Activated CD8-positive, alpha-beta memory T cell treated with anti-CD3 and anti-CD28 coated beads, Interleukin-2, amount 10 ng/mL, durations not matched to agents 7 days and 5 days (primary cell): ENCODE results near the gene ALG9. TPM values are rescaled to one million over a fixed set of nuclear protein-coding genes. Genes with fewer than 3 reads are reported as not detected.
A peak's percentile ranks its signal among the peaks of the same experiment; 100 is the strongest.
"Not testable (repeated sequence)": the region's sequence is repeated elsewhere in the genome, so short reads cannot be mapped to it uniquely, and the experiment has no call there.

ENCODE experiments used
- ATAC-seq: fragments of 150-1000 bp; cut with Tn5 transposase; one replicate; pipeline ENCODE4 v1.10.0; 2021; ENCODE audit warnings: moderate library complexity
- CTCF ChIA-PET: fragments of 350-600 bp; sonication (Branson Sonifier 250); formaldehyde crosslinking; loops from one replicate; lab custom pipeline; 2021; ENCODE audit warnings: antibody characterized with exemption; lab: Charles Lee
- DNase-seq: peaks from one replicate; pipeline ENCODE4 v3.0.0-alpha.2; 2020
- H3K27ac Mint-ChIP-seq: one replicate; pipeline ENCODE4 v1.8.0; 2021; ENCODE audit warnings: mild to moderate bottlenecking, mixed read lengths
- H3K27me3 Mint-ChIP-seq: one replicate; pipeline ENCODE4 v1.8.0; 2021; ENCODE audit warnings: mixed read lengths
- H3K36me3 Mint-ChIP-seq: one replicate; pipeline ENCODE4 v1.8.0; 2021; ENCODE audit warnings: mild to moderate bottlenecking, mixed read lengths
- H3K4me1 Mint-ChIP-seq: one replicate; pipeline ENCODE4 v1.8.0; 2021; ENCODE audit warnings: mixed read lengths
- H3K4me3 Mint-ChIP-seq: one replicate; pipeline ENCODE4 v1.8.0; 2021; ENCODE audit warnings: mild to moderate bottlenecking, moderate library complexity, mixed read lengths
- H3K9me3 Mint-ChIP-seq: one replicate; pipeline ENCODE4 v1.8.0; 2022; ENCODE audit warnings: low read depth, mixed read lengths
- total RNA-seq, 2 experiments: library from RNA; stranded (reverse); gene quantifications; one replicate each; pipeline ENCODE4 v1.2.3, GENCODE V29; 2021

Gene ALG9
- total RNA-seq, 2 experiments from 2014 or later: 23.2 to 27.3 TPM

DNA sequence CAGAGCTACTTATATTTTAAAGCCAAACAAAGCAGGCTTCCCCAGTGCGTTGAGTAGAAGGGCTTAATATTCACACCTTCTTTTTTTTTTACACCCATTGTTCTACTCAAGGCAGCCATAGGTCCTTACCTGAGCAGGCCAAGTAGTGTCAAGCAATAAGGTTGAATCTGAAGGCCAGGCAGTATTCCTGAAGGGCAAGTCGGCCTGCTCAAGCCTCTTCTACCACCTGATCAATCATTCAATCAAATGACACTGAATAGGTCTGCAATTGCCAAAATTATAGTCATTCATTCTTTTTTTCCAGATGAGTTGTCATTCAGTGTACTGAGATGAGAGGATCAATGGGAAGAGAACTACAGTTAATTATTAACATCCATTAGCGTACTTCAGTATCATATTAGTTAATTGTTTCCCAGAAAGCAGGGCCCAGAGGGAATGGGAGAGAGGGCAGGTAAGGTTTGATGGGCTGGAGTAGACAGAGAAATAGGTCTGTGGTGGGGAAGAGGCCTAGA is 93.3 kb downstream of the ALG9 start:
- CTCF ChIA-PET: interaction anchor here (0.7 to 5.9 kb wide), 15 partner anchors 9 to 214 kb away, joined by 3 to 57 read pairs (median 7); partner anchors contain the start of genes PPP2R1B and SIK2
- no peak for ATAC-seq
- no peak overlapping the region for H3K4me3 Mint-ChIP-seq
- DNase-seq: no peak
- H3K36me3 Mint-ChIP-seq: no peaks in the 10 kb centered on the region
- no peaks in the 10 kb centered on the region for H3K4me1 Mint-ChIP-seq
- H3K27ac Mint-ChIP-seq: no peak overlapping the region
- no peaks in the 10 kb centered on the region for H3K27me3 Mint-ChIP-seq
- no peaks in the 10 kb centered on the region for H3K9me3 Mint-ChIP-seq

DNA sequence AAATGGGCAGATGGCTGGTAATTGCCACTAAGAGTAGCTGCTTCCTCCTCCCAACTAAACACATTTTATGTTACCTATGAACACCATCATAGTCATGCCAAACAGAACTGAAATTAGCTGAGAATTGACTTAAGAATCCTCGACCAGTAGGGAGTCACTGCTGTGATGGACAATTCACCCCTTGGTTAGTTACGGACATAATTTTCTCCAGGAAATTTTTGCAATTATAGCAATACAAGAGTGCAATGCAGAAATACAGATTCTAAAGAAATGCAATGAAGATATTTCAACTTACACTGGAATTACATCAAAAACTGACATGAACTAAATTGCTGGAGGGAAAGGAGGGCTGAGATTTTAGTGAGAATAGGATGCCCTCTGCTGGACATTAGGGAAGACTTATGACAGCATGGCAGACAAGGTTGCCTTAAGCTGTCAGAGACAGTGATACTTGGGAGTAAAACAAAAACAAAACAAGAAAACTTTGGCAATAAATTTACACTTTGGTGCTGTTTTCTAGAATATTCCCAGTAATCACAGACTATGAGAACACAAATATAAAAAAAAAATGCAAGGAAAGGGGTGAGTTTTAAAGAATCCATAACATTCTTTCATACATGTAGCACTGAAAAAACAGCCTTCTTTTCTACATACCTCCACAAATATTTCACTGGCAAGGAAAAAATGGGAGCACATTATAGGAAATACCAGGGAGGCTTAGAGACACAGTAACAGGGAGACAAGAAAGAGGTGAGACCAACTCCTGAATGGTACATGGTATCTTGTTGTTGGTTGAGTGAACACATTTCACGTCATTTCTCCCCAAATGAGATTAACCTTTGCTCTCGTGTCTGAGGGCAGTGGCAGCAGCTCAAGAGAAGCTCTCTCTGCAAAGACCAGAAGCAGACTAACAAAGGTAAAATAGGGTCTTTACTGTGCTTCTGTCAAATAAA is 94.0 kb downstream of the ALG9 start:
- ATAC-seq (peak; percentile 91), DNase-seq (peak; percentile 45)
- H3K4me3 Mint-ChIP-seq: no peak overlapping the region
- no peaks in the 10 kb centered on the region for H3K27me3 Mint-ChIP-seq
- no peaks in the 10 kb centered on the region for H3K4me1 Mint-ChIP-seq
- H3K27ac Mint-ChIP-seq: no peak overlapping the region
- H3K36me3 Mint-ChIP-seq: no peaks in the 10 kb centered on the region
- CTCF ChIA-PET: interaction anchor here (0.6 to 5.9 kb wide), 26 partner anchors 9 to 1320 kb away, joined by 3 to 57 read pairs (median 6); partner anchors contain the start of genes PPP2R1B, SDHD, SIK2 and TIMM8B
- no peaks in the 10 kb centered on the region for H3K9me3 Mint-ChIP-seq

DNA sequence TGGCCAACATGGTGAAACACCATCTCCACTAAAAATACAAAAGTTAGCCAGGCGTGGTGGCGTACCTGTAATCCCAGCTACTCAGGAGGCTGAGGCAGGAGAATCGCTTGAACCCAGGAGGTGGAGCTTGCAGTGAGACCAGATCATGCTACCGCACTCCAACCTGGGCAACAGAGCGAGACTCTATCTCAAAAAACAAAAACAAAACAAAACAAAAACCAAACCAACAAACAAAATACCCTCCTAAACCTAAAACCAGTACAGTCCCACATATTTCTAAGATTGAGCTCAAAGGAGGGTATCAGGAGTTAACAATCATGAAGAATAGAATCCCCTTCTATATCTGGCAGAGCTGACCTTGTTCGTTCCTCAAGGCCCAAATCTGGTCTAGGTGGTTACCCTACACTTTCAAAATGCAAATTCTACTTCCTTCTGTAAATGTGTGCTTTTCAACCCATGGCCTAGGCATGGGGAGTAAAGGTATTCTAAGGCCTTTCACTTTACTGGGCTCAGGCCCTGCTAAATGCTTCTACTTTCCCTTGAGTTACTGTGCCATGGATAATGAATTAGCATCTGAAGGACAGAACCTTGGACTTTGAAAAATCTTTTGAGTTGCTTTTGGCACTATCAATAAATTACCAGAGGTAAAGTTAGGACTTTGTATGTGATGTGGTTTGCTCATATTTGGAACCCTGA is 94.8 kb downstream of the ALG9 start:
- Mint-ChIP-seq H3K27ac (no peak overlapping the region), H3K4me1 (no peaks in the 10 kb centered on the region), H3K36me3 (no peaks in the 10 kb centered on the region), H3K4me3 (no peak overlapping the region), H3K27me3 (no peaks in the 10 kb centered on the region), H3K9me3 (no peaks in the 10 kb centered on the region)
- ATAC-seq (no peak), DNase-seq (no peak)
- CTCF ChIA-PET: interaction anchor here (0.6 to 5.9 kb wide), 20 partner anchors 10 to 1321 kb away, joined by 3 to 57 read pairs (median 6); partner anchors contain the start of genes PPP2R1B, SDHD, SIK2 and TIMM8B

DNA sequence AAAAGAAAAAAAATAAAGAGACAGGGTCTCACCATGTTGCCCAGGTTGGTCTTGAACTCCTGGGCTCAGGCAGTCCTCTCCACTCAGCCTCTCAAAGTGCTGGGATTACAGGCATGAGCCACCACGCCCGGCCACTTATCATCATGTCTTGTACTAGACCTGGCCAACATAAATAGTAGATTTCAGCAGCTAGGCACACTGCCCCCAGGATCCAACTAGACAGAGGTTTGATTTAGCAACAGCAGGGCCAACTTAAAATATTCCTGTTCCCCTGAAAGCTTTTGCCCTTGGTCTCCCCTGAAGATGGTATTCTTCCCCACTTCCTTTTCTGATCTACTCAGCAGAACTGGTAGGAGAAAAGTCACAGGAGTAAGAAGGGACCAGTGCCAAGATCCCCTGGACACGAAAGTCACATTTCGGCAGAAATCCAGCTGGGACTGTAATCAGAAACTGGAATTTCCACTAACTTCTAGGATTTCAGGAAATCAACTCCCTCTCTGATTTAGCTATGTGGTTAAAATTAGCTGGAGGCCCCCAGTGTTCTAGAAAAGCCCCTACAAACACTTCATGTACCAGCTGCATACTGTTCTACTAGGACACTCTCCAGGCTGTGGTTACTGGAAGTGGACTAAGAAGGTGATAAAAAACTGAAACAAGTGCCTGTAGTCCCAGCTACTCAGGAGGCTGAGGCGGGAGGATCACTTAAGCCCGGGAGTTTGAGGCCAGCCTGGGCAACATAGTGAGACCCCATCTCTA is 96.2 kb downstream of the ALG9 start:
- H3K9me3 Mint-ChIP-seq: no peaks in the 10 kb centered on the region
- no peak overlapping the region for H3K27ac Mint-ChIP-seq
- H3K36me3 Mint-ChIP-seq: no peaks in the 10 kb centered on the region
- no peak for ATAC-seq
- H3K4me1 Mint-ChIP-seq: no peaks in the 10 kb centered on the region
- CTCF ChIA-PET: interaction anchor here (1.2 to 5.9 kb wide), 7 partner anchors 9 to 211 kb away, joined by 3 to 57 read pairs (median 8); partner anchors contain the start of gene PPP2R1B
- H3K4me3 Mint-ChIP-seq: no peak overlapping the region
- H3K27me3 Mint-ChIP-seq: no peaks in the 10 kb centered on the region
- no peak for DNase-seq

DNA sequence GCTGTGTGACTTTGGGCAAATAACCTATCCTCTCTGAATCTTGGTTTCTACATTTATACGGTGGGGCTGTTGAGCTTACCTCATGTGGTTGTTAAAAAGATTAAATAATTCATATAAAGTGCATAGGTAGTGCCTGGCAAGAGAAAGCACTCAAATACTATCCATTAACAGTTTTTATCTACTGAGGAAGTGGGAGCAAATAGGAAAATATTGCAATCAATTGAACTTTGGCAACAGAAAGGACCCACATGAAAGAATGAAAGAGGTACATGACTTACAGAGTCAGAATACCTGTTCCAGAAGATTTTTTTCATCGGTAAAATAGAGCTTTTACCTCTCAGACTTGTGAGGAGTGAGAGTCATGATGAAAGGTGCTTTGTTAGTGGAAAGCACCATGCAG is 98.8 kb downstream of the ALG9 start:
- H3K4me3 Mint-ChIP-seq: no peak overlapping the region
- no peaks in the 10 kb centered on the region for H3K27me3 Mint-ChIP-seq
- no peak overlapping the region for H3K27ac Mint-ChIP-seq
- no peaks in the 10 kb centered on the region for H3K4me1 Mint-ChIP-seq
- no peaks in the 10 kb centered on the region for H3K36me3 Mint-ChIP-seq
- CTCF ChIA-PET: no interaction called here
- DNase-seq (no peak), ATAC-seq (no peak)
- no peaks in the 10 kb centered on the region for H3K9me3 Mint-ChIP-seq

- not testable (repeated sequence) for H3K4me3 Mint-ChIP-seq
- CTCF ChIA-PET: interaction anchor here (0.9 kb wide), 1 partner anchor 205 kb away, joined by 3 read pairs; no protein-coding TSS in a partner anchor
These were observed 100.2 kb downstream of the ALG9 start for GRCh38 chr11:111771205-111771604.

DNA sequence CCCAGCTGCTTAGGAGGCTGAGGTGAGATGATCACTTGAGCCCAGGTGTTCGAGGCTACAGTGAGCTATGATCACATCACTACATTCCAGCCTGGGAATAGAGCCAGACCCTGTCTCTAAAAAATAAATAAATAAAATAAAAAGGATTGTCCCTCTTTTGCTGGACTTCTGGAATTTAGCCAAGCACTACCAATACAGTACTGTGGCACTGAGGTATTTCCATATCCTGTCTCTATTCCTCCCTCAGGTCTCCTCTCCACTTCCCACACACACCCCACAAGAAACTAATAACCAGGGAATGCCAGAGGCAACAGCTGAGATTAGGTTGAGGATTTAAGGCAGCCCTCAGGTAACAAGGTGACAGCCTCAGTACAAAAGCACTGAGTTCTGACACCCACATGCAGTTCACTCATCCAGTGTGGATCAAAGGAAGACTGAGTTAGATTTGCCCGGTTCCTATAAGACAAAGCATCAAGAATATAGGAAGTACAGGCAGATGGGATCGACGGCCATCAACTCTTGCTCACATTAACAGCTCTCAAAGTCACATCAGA is 100.7 kb downstream of the ALG9 start:
- DNase-seq (no peak), ATAC-seq (no peak)
- Mint-ChIP-seq H3K36me3 (peaks cover 1% of the 10 kb centered on the region), H3K27me3 (no peaks in the 10 kb centered on the region), H3K9me3 (no peaks in the 10 kb centered on the region), H3K4me3 (no peak overlapping the region), H3K4me1 (peaks cover 9% of the 10 kb centered on the region), H3K27ac (no peak overlapping the region)
- CTCF ChIA-PET: interaction anchor here (0.9 kb wide), 1 partner anchor 205 kb away, joined by 3 read pairs; no protein-coding TSS in a partner anchor

More at GRCh38 chr11:111771205-111771604, 100.2 kb downstream of the ALG9 start:
- H3K27ac Mint-ChIP-seq, H3K27me3 Mint-ChIP-seq, H3K9me3 Mint-ChIP-seq, ATAC-seq, H3K4me1 Mint-ChIP-seq, H3K36me3 Mint-ChIP-seq, DNase-seq: not testable (repeated sequence)

DNA sequence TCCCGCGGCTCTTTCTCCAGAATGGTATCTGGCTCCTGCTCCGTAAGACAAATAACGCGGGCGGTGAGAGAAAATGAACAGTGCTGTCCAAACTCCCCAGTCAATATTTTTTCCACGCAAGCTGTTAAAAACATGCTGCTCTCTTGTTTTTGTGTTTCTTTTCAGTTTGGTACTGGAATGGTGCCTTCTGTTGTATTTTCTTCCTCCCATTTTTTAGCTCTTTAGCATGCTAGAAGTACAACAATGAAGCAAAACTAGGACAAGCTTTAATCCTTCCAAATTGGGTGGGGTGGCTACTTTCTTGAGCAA is 104.6 kb downstream of the ALG9 start:
- no peaks in the 10 kb centered on the region for H3K9me3 Mint-ChIP-seq
- CTCF ChIA-PET: interaction anchor here (0.8 to 4.9 kb wide), 8 partner anchors 10 to 514 kb away, joined by 3 to 50 read pairs (median 5); no protein-coding TSS in a partner anchor

GRCh38 chr11:111765984-111766833 is 105.2 kb downstream of the ALG9 start, which contains the start of gene PPP2R1B:
TSS of gene PPP2R1B (minus strand) at chr11:111766389. CDS start at chr11:111766361, 28 bp downstream.
- Mint-ChIP-seq H3K27ac (peak within 1 kb of the TSS; percentile 99), H3K27me3 (no peaks in the 10 kb centered on the region), H3K9me3 (no peaks in the 10 kb centered on the region), H3K4me1 (peaks cover 35% of the 10 kb centered on the region), H3K36me3 (peaks cover 35% of the 10 kb centered on the region), H3K4me3 (peak within 1 kb of the TSS; percentile 91)
- peak; percentile 97 for ATAC-seq
- CTCF ChIA-PET: interaction anchor here (0.8 to 4.9 kb wide), 10 partner anchors 10 to 514 kb away, joined by 3 to 50 read pairs (median 5); partner anchors contain the start of gene SIK2
- peak; percentile 81 for DNase-seq

More for the DNA sequence above, 104.6 kb downstream of the ALG9 start:
- Mint-ChIP-seq H3K27me3 (no peaks in the 10 kb centered on the region), H3K4me3 (peak overlapping the region; percentile 91), H3K36me3 (peaks cover 32% of the 10 kb centered on the region), H3K4me1 (peaks cover 35% of the 10 kb centered on the region), H3K27ac (peak overlapping the region; percentile 99)
- DNase-seq (no peak), ATAC-seq (peak; percentile 1)

GRCh38 chr11:111765320-111765983 is 105.9 kb downstream of the ALG9 start:
- Mint-ChIP-seq H3K36me3 (peaks cover 42% of the 10 kb centered on the region), H3K4me3 (peak overlapping the region; percentile 91), H3K9me3 (no peaks in the 10 kb centered on the region), H3K27me3 (no peaks in the 10 kb centered on the region), H3K27ac (peak overlapping the region; percentile 99), H3K4me1 (peaks cover 35% of the 10 kb centered on the region)
- ATAC-seq (no peak), DNase-seq (no peak)
- CTCF ChIA-PET: interaction anchor here (0.7 to 4.9 kb wide), 5 partner anchors 11 to 179 kb away, joined by 3 to 50 read pairs (median 7); partner anchors contain the start of gene SIK2

GRCh38 chr11:111764621-111765020 is 106.8 kb downstream of the ALG9 start:
- DNase-seq (no peak), ATAC-seq (no peak)
- Mint-ChIP-seq H3K27me3 (no peaks in the 10 kb centered on the region), H3K9me3 (no peaks in the 10 kb centered on the region), H3K4me3 (peak overlapping the region; percentile 91), H3K36me3 (peaks cover 46% of the 10 kb centered on the region), H3K4me1 (peaks cover 35% of the 10 kb centered on the region), H3K27ac (peak overlapping the region; percentile 99)
- CTCF ChIA-PET: interaction anchor here (0.7 to 4.9 kb wide), 3 partner anchors 12 to 178 kb away, joined by 3 to 50 read pairs (median 19); partner anchors contain the start of gene SIK2
